ENCODE measurements around the gene EFNA1. TPM values are rescaled to one million over a fixed set of nuclear protein-coding genes. Genes with fewer than 3 reads are reported as not detected.
A peak's percentile ranks its signal among the peaks of the same experiment; 100 is the strongest.

EFNA1 gene
- total and polyA plus RNA-seq, 5 donors from 2014 or later = 0.30 to 6.8 (median 3.1) TPM

DNA sequence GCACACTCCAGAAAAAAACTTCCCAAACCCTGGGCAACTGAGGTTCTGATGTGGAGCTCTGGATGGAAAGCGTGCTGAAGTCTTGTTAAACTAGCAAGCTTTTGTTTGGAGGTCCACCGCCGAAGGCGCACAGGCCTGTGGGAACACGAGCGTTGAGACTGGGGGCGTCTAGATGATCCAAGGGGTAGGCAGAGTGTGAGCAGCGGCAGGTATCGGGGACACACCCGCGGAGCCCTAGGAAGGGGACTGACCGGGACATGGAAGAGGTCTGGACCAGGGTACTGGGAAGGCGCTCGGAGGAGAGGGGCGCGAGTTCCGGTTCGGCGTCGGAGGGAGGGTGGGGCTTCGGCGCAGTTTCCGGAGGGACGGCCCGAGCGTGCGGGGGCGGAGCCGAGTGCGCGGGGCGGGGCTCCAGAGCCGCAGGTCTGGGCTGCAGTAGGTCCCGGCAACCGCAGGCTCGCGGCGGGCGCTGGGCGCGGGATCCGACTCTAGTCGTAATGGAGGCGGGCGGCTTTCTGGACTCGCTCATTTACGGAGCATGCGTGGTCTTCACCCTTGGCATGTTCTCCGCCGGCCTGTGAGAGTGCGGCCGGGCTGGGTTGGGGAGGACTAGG lies 7.8 kb downstream of the EFNA1 start, which contains the start of gene SLC50A1:
TSS of gene SLC50A1 (plus strand) at position 438 of the 614 bp plus-strand sequence. CDS start at position 498, 60 bp downstream.
- H3K9me3 ChIP-seq (ENCODE audit: control insufficient read depth in 2 of 2, low read length in 2 of 2) = no peaks in the 10 kb centered on the region
- Mint-ChIP-seq H3K9me3 (no peaks in the 10 kb centered on the region), H3K27ac (peak within 1 kb of the TSS; percentile 98 to 99 (median 98)), H3K4me3 (peak within 1 kb of the TSS; percentile 95 to 100 (median 97)), H3K27me3 (peaks cover 14% of the 10 kb centered on the region), H3K4me1 (peaks cover 13 to 61% (median 40%) of the 10 kb centered on the region in 4 donors), H3K36me3 (peaks cover 6% of the 10 kb centered on the region)
- H3K27me3 ChIP-seq (ENCODE audit: control insufficient read depth, insufficient read depth, low read length) = no peaks in the 10 kb centered on the region
- peak; percentile 90 to 95 (median 91) for DNase-seq
- peaks cover 29% of the 10 kb centered on the region for H3K4me1 ChIP-seq (ENCODE audit: control insufficient read depth, insufficient read depth, low read length, poor library complexity, severe bottlenecking)
- H3K27ac ChIP-seq (ENCODE audit: insufficient read depth, low read length, poor library complexity, severe bottlenecking) = peak within 1 kb of the TSS; percentile 98
- no peaks in the 10 kb centered on the region for H3K36me3 ChIP-seq (ENCODE audit: control insufficient read depth, insufficient read depth, low read length)
- peak within 1 kb of the TSS; percentile 90 for H3K4me3 ChIP-seq (ENCODE audit: low read depth, low read length)
- peak; percentile 84 to 87 for ATAC-seq (ENCODE audit: low read depth in 2 of 2)

DNA sequence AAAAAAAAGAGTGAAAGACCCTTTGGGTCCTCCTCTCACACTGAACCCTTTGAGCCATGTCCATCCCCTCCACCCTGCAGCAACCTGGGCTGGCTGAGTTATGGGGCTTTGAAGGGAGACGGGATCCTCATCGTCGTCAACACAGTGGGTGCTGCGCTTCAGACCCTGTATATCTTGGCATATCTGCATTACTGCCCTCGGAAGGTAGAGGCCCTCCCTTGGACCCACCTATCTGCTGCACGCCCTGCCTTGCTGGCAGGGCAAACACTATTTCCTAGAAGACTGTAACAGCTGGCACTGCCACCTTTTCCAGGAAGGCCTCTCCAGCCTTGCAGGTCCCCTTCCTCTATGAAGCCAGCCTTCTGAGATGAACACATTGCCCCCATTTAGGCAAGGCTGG lies 9.1 kb downstream of the EFNA1 start:
- Mint-ChIP-seq H3K27ac (peak overlapping the region; percentile 98 to 99 (median 98)), H3K27me3 (peaks cover 9% of the 10 kb centered on the region), H3K4me1 (peaks cover 13 to 58% (median 38%) of the 10 kb centered on the region in 4 donors), H3K4me3 (peak overlapping the region; percentile 95 to 100 (median 97)), H3K36me3 (peaks cover 6% of the 10 kb centered on the region), H3K9me3 (no peaks in the 10 kb centered on the region)
- H3K9me3 ChIP-seq (ENCODE audit: control insufficient read depth in 2 of 2, low read length in 2 of 2) = no peaks in the 10 kb centered on the region
- ATAC-seq (ENCODE audit: low read depth in 2 of 2) (peak; percentile 25 to 28), DNase-seq (peak in 1 of 3 donors; percentile 95)
- peak overlapping the region; percentile 98 for H3K27ac ChIP-seq (ENCODE audit: insufficient read depth, low read length, poor library complexity, severe bottlenecking)
- H3K4me1 ChIP-seq (ENCODE audit: control insufficient read depth, insufficient read depth, low read length, poor library complexity, severe bottlenecking) = peaks cover 33% of the 10 kb centered on the region
- peak overlapping the region; percentile 52 for H3K4me3 ChIP-seq (ENCODE audit: low read depth, low read length)
- H3K36me3 ChIP-seq (ENCODE audit: control insufficient read depth, insufficient read depth, low read length) = no peaks in the 10 kb centered on the region
- peaks cover 4% of the 10 kb centered on the region for H3K27me3 ChIP-seq (ENCODE audit: control insufficient read depth, insufficient read depth, low read length)

- Mint-ChIP-seq H3K36me3 (peaks cover 4% of the 10 kb centered on the region), H3K27me3 (peaks cover 11% of the 10 kb centered on the region), H3K27ac (peak overlapping the region; percentile 98 to 99 (median 98)), H3K9me3 (no peaks in the 10 kb centered on the region), H3K4me1 (peaks cover 13 to 57% (median 38%) of the 10 kb centered on the region in 4 donors), H3K4me3 (peak overlapping the region; percentile 95 to 100 (median 97))
- Histone ChIP-seq H3K27ac (ENCODE audit: insufficient read depth, low read length, poor library complexity, severe bottlenecking) (peak overlapping the region; percentile 98), H3K27me3 (ENCODE audit: control insufficient read depth, insufficient read depth, low read length) (peaks cover 5% of the 10 kb centered on the region), H3K4me1 (ENCODE audit: control insufficient read depth, insufficient read depth, low read length, poor library complexity, severe bottlenecking) (peaks cover 33% of the 10 kb centered on the region), H3K4me3 (ENCODE audit: low read depth, low read length) (no peak overlapping the region), H3K9me3 (ENCODE audit: control insufficient read depth in 2 of 2, low read length in 2 of 2) (no peaks in the 10 kb centered on the region), H3K36me3 (ENCODE audit: control insufficient read depth, insufficient read depth, low read length) (no peaks in the 10 kb centered on the region)
- ATAC-seq (ENCODE audit: low read depth in 2 of 2) (no peak), DNase-seq (no peak)
Observed at GRCh38 chr1:155137154-155137949, 9.7 kb downstream of the EFNA1 start.

GRCh38 chr1:155139895-155140629 lies 12.4 kb downstream of the EFNA1 start, which contains the start of gene DPM3:
Gene DPM3, minus strand, starts transcription at chr1:155140531. Its CDS starts 291 bp downstream, at chr1:155140240.
- no peaks in the 10 kb centered on the region for H3K36me3 ChIP-seq (ENCODE audit: control insufficient read depth, insufficient read depth, low read length)
- Mint-ChIP-seq H3K4me3 (peak within 1 kb of the TSS; percentile 95 to 99 (median 96)), H3K9me3 (no peaks in the 10 kb centered on the region), H3K27ac (peak within 1 kb of the TSS; percentile 96 to 98 (median 97)), H3K36me3 (no peaks in the 10 kb centered on the region), H3K27me3 (peaks cover 16% of the 10 kb centered on the region), H3K4me1 (peaks cover 6 to 49% (median 29%) of the 10 kb centered on the region in 4 donors)
- peaks cover 29% of the 10 kb centered on the region for H3K4me1 ChIP-seq (ENCODE audit: control insufficient read depth, insufficient read depth, low read length, poor library complexity, severe bottlenecking)
- H3K27me3 ChIP-seq (ENCODE audit: control insufficient read depth, insufficient read depth, low read length) = peaks cover 6% of the 10 kb centered on the region
- H3K9me3 ChIP-seq (ENCODE audit: control insufficient read depth in 2 of 2, low read length in 2 of 2) = no peaks in the 10 kb centered on the region
- H3K4me3 ChIP-seq (ENCODE audit: low read depth, low read length) = peak within 1 kb of the TSS; percentile 93
- H3K27ac ChIP-seq (ENCODE audit: insufficient read depth, low read length, poor library complexity, severe bottlenecking) = peak within 1 kb of the TSS; percentile 79
- ATAC-seq (ENCODE audit: low read depth in 2 of 2) (peak; percentile 71 to 74), DNase-seq (peak; percentile 86 to 93 (median 86))

DNA sequence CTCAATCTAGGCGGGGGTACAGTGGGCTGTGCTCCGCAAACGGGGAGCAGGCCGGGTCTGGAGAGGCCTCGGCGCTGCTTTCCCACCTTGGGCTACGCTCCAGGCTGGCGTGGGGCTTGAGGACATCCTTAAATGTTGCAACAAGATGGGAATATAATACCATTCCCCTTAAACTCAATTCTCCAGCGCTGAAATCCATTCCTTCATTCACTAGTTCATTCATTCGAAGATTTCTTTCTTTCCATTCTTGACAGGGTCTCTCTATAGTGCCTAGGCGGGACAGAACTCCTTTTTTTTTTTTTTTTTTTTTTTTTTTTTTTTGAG lies 12.9 kb downstream of the EFNA1 start:
- H3K36me3 ChIP-seq (ENCODE audit: control insufficient read depth, insufficient read depth, low read length) = no peaks in the 10 kb centered on the region
- H3K27me3 Mint-ChIP-seq = peaks cover 20% of the 10 kb centered on the region
- H3K9me3 Mint-ChIP-seq = no peaks in the 10 kb centered on the region
- H3K4me3 ChIP-seq (ENCODE audit: low read depth, low read length) = peak overlapping the region; percentile 93
- no peaks in the 10 kb centered on the region for H3K36me3 Mint-ChIP-seq
- H3K9me3 ChIP-seq (ENCODE audit: control insufficient read depth in 2 of 2, low read length in 2 of 2) = no peaks in the 10 kb centered on the region
- H3K4me1 ChIP-seq (ENCODE audit: control insufficient read depth, insufficient read depth, low read length, poor library complexity, severe bottlenecking) = peaks cover 25% of the 10 kb centered on the region
- H3K27me3 ChIP-seq (ENCODE audit: control insufficient read depth, insufficient read depth, low read length) = peaks cover 6% of the 10 kb centered on the region
- DNase-seq = no peak
- peak overlapping the region; percentile 95 to 99 (median 96) for H3K4me3 Mint-ChIP-seq
- H3K4me1 Mint-ChIP-seq = peaks cover 6 to 44% (median 26%) of the 10 kb centered on the region in 4 donors
- no peak overlapping the region for H3K27ac ChIP-seq (ENCODE audit: insufficient read depth, low read length, poor library complexity, severe bottlenecking)
- peak overlapping the region; percentile 96 to 98 (median 97) for H3K27ac Mint-ChIP-seq
- no peak for ATAC-seq (ENCODE audit: low read depth in 2 of 2)

- no peaks in the 10 kb centered on the region for H3K36me3 ChIP-seq (ENCODE audit: control insufficient read depth, insufficient read depth, low read length)
- H3K9me3 ChIP-seq (ENCODE audit: control insufficient read depth in 2 of 2, low read length in 2 of 2) = no peaks in the 10 kb centered on the region
- no peak overlapping the region for H3K27ac Mint-ChIP-seq
- peaks cover 6% of the 10 kb centered on the region for H3K27me3 ChIP-seq (ENCODE audit: control insufficient read depth, insufficient read depth, low read length)
- peaks cover 22% of the 10 kb centered on the region for H3K27me3 Mint-ChIP-seq
- ATAC-seq (ENCODE audit: low read depth in 2 of 2) (no peak), DNase-seq (no peak)
- no peaks in the 10 kb centered on the region for H3K36me3 Mint-ChIP-seq
- H3K4me1 ChIP-seq (ENCODE audit: control insufficient read depth, insufficient read depth, low read length, poor library complexity, severe bottlenecking) = peaks cover 22% of the 10 kb centered on the region
- peak overlapping the region in 3 of 4 donors; percentile 22 to 95 (median 66) for H3K4me3 Mint-ChIP-seq
- peaks cover 5 to 38% (median 22%) of the 10 kb centered on the region in 4 donors for H3K4me1 Mint-ChIP-seq
- H3K9me3 Mint-ChIP-seq = no peaks in the 10 kb centered on the region
- H3K27ac ChIP-seq (ENCODE audit: insufficient read depth, low read length, poor library complexity, severe bottlenecking) = no peak overlapping the region
- no peak overlapping the region for H3K4me3 ChIP-seq (ENCODE audit: low read depth, low read length)
Observed at GRCh38 chr1:155141749-155142148, 14.1 kb downstream of the EFNA1 start.

- no peaks in the 10 kb centered on the region for H3K9me3 Mint-ChIP-seq
- no peaks in the 10 kb centered on the region for H3K9me3 ChIP-seq (ENCODE audit: control insufficient read depth in 2 of 2, low read length in 2 of 2)
- peak overlapping the region in 1 of 4 donors; percentile 47 for H3K4me3 Mint-ChIP-seq
- peaks cover 6 to 18% (median 7%) of the 10 kb centered on the region in 4 donors for H3K4me1 Mint-ChIP-seq
- H3K27me3 ChIP-seq (ENCODE audit: control insufficient read depth, insufficient read depth, low read length) = peaks cover 8% of the 10 kb centered on the region
- no peaks in the 10 kb centered on the region for H3K36me3 ChIP-seq (ENCODE audit: control insufficient read depth, insufficient read depth, low read length)
- H3K27ac ChIP-seq (ENCODE audit: insufficient read depth, low read length, poor library complexity, severe bottlenecking) = no peak overlapping the region
- DNase-seq = no peak
- H3K27ac Mint-ChIP-seq = no peak overlapping the region
- no peaks in the 10 kb centered on the region for H3K36me3 Mint-ChIP-seq
- ATAC-seq (ENCODE audit: low read depth in 2 of 2) = no peak
- peaks cover 4% of the 10 kb centered on the region for H3K4me1 ChIP-seq (ENCODE audit: control insufficient read depth, insufficient read depth, low read length, poor library complexity, severe bottlenecking)
- no peak overlapping the region for H3K4me3 ChIP-seq (ENCODE audit: low read depth, low read length)
- peaks cover 47% of the 10 kb centered on the region for H3K27me3 Mint-ChIP-seq
Observed at GRCh38 chr1:155145491-155145890, 17.8 kb downstream of the EFNA1 start.
